ENCODE results near the gene CCM2.

DNA sequence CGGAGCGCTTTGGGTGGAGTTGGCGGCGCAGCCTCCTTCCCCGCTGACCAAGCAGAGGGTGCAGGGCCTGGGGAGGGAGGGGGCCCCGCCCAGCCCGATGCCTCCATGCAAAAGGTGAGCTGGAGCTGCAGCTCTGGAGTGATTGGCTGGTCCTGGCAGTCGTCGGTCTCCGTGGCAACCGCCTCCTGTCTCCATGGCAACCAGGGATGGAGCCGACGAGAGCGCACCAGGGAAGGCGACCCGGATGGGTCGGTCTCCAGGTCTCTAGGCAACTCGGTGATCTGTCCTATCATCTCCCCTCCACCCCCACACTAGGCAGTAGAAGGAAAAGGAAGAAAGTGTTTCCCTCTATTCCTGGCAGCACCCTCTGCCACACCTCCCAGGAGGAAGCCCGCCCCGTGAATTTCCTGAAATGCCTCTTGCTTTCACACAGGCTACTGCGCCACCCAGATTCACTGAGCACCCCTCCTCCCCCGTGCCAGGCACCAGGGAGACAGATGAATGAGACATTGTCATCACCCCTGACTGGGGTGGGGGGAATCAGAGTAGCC, 89.4 kb downstream of the CCM2 start:
- TF ChIP-seq CTCF (IDR thresholded peaks at IDR 0.05 in 8 of 11, conservative IDR thresholded peaks at IDR 0.05 in 3 of 11) (no peak), POLR2A (IDR thresholded peaks at IDR 0.05) (no peak)
